BE2C (cell line): Measurements from ENCODE around the gene BRI3.

Source experiments
- DNase-seq: peaks from one replicate; pipeline ENCODE4 v3.0.0-alpha.2; 2020
- H3K27me3 ChIP-seq: fragments of 250-450 bp; sonication (Bioruptor Pico); 2 replicates; pipeline ENCODE4 v1.5.1; 2020; ENCODE audit warnings: mild to moderate bottlenecking
- H3K36me3 ChIP-seq: fragments of 250-450 bp; sonication (Bioruptor Pico); 2 replicates; pipeline ENCODE4 v1.5.1; 2020; ENCODE audit warnings: mild to moderate bottlenecking
- H3K4me1 ChIP-seq: fragments of 250-450 bp; sonication (Bioruptor Pico); 2 replicates; pipeline ENCODE4 v1.5.1; 2020
- H3K4me3 ChIP-seq: 2 replicates; pipeline ENCODE4 v1.5.1; 2011; ENCODE audit warnings: low read depth, low read length
- H3K9me3 ChIP-seq: fragments of 250-450 bp; sonication (Bioruptor Pico); 2 replicates; pipeline ENCODE4 v1.5.1; 2020
- CTCF ChIP-seq: IDR thresholded peaks from 2 replicates; pipeline ENCODE4 v1.5.1; 2012; ENCODE audit warnings: mild to moderate bottlenecking, low read depth, low read length

The BRI3 gene

GRCh38 chr7:98296833-98297232, 15.3 kb downstream of the BRI3 start:
- DNase-seq: no peak
- H3K27me3 ChIP-seq: no peaks in the 10 kb centered on the region
- no peaks in the 10 kb centered on the region for H3K4me1 ChIP-seq
- no peak overlapping the region for H3K4me3 ChIP-seq
- H3K36me3 ChIP-seq: no peaks in the 10 kb centered on the region
- no peak for TF ChIP-seq CTCF
- no peaks in the 10 kb centered on the region for H3K9me3 ChIP-seq

DNA sequence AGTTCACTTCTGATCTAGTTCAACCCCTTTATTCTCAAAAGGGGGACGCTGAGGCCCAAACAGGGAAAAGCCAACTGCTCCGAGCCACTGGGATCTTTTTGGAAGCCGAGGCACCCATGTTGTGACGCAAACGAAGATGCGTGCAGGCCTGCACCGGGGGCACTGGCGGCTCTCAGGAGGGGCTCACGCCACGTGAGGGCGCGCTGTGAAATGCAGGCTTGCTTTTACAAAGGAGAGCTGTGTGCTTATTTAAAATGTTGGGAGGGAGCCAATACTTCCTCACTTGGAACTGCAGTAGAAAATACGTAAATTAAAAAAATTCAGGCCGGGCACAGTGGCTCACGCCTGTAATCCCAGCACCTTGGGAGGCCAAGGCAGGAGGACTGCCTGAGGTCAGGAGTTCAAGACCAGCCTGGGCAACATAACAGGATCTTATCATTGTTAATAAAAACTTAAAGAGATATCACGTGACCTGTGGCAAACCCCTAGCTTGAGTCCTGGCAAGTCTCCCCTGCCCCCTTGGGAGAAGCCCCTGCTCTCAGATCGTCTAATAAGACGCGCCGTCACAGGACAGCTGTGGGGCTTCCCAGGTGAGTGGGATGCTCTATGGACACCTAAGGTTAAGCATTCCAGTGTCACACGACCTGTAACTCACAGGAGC, 16.3 kb downstream of the BRI3 start:
- no peak for DNase-seq
- no peak for TF ChIP-seq CTCF
- H3K4me1 ChIP-seq: no peaks in the 10 kb centered on the region
- no peak overlapping the region for H3K4me3 ChIP-seq
- no peaks in the 10 kb centered on the region for H3K9me3 ChIP-seq
- H3K36me3 ChIP-seq: no peaks in the 10 kb centered on the region
- no peaks in the 10 kb centered on the region for H3K27me3 ChIP-seq

DNA sequence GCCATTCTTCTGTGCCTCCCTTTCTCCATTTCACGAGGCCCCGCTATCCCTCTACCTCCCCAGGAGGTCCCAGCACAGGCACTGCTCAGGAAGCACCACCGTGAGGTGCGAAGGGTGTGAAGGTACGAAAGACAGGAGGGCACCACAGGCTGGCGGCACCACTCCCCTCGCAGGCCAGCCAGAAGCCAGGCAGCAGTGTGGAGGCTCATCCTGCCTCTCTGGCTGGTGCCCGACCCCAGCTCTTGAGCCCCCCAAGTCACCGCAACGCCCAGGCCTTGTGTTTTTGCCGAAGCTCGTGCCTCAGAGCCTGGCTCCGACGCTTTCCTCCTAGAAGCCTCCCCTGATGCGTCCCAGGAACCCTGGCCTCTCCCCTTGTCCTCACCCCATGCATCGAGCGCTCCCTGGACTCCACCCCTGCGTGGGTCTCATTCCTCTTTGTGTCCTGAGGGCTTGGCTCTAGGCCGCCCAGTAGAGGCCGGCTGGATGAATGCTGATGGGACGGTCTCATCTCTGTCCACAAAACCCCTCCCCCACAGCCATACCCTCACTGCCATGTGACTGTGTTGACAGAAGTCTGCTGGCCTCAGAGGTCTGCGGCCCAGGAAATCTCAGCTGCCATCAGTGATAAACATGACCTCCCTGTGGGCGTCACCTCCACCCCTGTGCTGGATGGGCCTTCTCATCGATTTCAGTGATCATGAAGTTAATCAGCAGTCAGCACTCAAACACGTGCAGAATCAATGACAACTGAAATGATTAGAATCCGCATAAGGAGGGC, 19.3 kb downstream of the BRI3 start:
- Histone ChIP-seq H3K4me1 (no peaks in the 10 kb centered on the region), H3K9me3 (no peaks in the 10 kb centered on the region), H3K36me3 (no peaks in the 10 kb centered on the region), H3K4me3 (no peak overlapping the region), H3K27me3 (no peaks in the 10 kb centered on the region)
- TF ChIP-seq CTCF: no peak
- no peak for DNase-seq

DNA sequence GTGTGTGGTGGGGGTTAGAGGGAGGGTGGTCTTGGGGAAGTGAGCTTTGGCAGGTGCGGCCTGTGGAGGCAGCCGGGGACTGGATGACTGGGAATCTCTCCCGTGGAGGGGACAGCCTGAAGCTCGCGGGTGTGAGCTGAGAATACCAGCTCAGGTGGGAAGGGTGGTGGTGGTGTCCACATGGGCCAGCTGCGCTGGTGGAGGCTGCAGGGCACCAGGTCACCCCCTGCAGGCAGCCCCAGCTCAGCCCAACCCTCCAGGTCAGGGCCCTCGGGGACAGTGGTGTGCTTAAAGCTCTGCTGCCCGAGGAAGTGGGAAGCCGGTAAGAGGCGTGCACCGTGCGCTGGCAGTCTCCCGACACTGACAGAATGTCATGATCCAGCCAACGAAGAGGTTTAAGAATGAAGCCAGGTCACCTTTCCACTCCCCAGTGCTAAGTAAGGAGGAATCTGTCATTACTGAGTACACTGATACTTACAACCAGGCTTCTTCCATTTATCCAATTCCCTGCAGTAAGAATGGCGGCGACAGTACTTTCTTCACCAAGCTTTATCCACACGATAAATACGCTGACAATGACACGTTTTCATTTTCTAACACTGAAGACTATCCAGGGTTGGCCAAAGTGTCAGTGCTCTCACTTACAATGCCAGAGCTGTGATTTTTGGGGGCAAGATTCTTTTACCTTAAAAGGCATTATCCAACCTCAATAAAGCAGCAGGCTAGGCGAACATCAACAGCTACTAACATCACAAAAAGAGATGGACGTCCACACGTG, 20.4 kb downstream of the BRI3 start:
- no peaks in the 10 kb centered on the region for H3K27me3 ChIP-seq
- no peaks in the 10 kb centered on the region for H3K9me3 ChIP-seq
- DNase-seq: no peak
- TF ChIP-seq CTCF: no peak
- no peak overlapping the region for H3K4me3 ChIP-seq
- H3K4me1 ChIP-seq: 0 out of 2 replicates have a peak, but pooled peaks cover 4% of the 10 kb centered on the region
- no peaks in the 10 kb centered on the region for H3K36me3 ChIP-seq

DNA sequence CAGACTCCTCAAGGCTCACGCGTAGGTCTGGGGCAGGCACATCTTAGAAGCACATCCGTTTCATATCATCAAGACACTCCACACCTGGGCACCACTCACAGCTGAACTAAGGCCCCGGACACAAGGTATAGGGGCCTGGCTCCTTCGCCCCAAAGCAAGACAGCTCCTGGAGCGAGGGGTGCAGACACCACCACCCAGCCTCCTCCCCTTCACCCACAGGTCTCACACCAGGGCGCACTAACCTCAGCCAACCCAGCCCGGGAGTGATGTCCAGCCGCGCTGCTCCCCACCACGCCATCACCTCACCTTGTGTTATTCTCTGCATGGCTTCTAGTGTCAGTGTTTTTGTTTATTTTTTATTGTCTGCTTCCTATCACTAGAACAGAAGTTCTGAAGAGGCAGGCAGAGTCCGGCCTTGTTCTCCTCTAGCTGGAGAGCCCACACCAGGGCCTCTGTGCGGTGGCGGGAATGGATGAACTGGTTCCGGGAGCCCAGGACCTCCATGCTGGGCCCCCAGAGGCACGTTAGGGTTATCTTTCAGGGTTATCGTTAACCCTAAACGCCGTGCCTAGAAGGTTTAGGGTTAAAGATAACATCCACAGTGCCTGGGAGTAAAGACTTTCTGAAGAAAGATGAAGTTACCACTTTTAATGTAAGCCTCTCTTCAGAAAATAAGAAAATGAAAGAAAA, 21.8 kb downstream of the BRI3 start:
- Histone ChIP-seq H3K36me3 (no peaks in the 10 kb centered on the region), H3K27me3 (no peaks in the 10 kb centered on the region), H3K4me1 (0 out of 2 replicates have a peak, but pooled peaks cover 4% of the 10 kb centered on the region), H3K4me3 (no peak overlapping the region), H3K9me3 (no peaks in the 10 kb centered on the region)
- TF ChIP-seq CTCF: no peak
- no peak for DNase-seq
